Neural cell (in vitro differentiated cells): ENCODE data around the gene EHBP1. TPM values are rescaled to one million over a fixed set of nuclear protein-coding genes. Genes with fewer than 3 reads are reported as not detected.

Source experiments
- H2AFZ ChIP-seq: fragments of 200-600, 300-800 bp; sonication (generic), shearing (Covaris generic); 2 replicates; pipeline ENCODE4 v1.6.0; 2014; ENCODE audit warnings: low read depth, mild to moderate bottlenecking, antibody characterized with exemption, low read length, moderate library complexity
- H3F3A ChIP-seq: fragments of 200-600 bp; shearing (Covaris generic); 2 replicates; pipeline ENCODE4 v1.6.1; 2016; ENCODE audit warnings: mild to moderate bottlenecking, moderate library complexity, mixed read lengths, antibody characterized with exemption, low read length; ENCODE audit not compliant: insufficient read depth, poor library complexity, severe bottlenecking
- H3K27ac ChIP-seq: fragments of 200-600, 300-800 bp; sonication (generic), shearing (Covaris generic); 2 replicates; pipeline ENCODE4 v1.5.1; 2014; ENCODE audit warnings: mild to moderate bottlenecking, low read length, moderate library complexity
- H3K27me3 ChIP-seq: fragments of 300-800, 200-600 bp; sonication (generic), shearing (Covaris generic); 2 replicates; pipeline ENCODE4 v1.6.0; 2014; ENCODE audit warnings: mild to moderate bottlenecking, low read depth, low read length, moderate library complexity; ENCODE audit not compliant: insufficient read depth
- H3K36me3 ChIP-seq: fragments of 300-800, 200-600 bp; sonication (generic), shearing (Covaris generic); 2 replicates; pipeline ENCODE4 v1.5.1; 2014; ENCODE audit warnings: mild to moderate bottlenecking, antibody characterized with exemption, low read length, moderate library complexity; ENCODE audit not compliant: insufficient read depth
- H3K4me2 ChIP-seq: fragments of 300-800, 200-600 bp; sonication (generic), shearing (Covaris generic); 2 replicates; pipeline ENCODE4 v1.6.0; 2014; ENCODE audit warnings: mild to moderate bottlenecking, low read length
- H3K4me3 ChIP-seq: fragments of 300-800, 200-600 bp; sonication (generic), shearing (Covaris generic); 2 replicates; pipeline ENCODE4 v1.5.1; 2014; ENCODE audit warnings: mild to moderate bottlenecking, low read length, moderate library complexity
- H3K79me2 ChIP-seq: fragments of 200-600 bp; shearing (Covaris generic); replicated peaks from 2 replicates; pipeline ENCODE4 v1.6.0; 2014; ENCODE audit warnings: mild to moderate bottlenecking, low read length, moderate library complexity; ENCODE audit not compliant: insufficient read depth
- H3K9ac ChIP-seq: fragments of 300-800, 200-600 bp; sonication (generic), shearing (Covaris generic); 2 replicates; pipeline ENCODE4 v1.6.1; 2016; ENCODE audit warnings: mild to moderate bottlenecking, low read length, mixed read lengths
- H3K9me2 ChIP-seq: fragments of 200-600 bp; shearing (Covaris generic); 2 replicates; pipeline ENCODE4 v1.6.1; 2016; ENCODE audit warnings: mild to moderate bottlenecking, low read length, mixed read lengths; ENCODE audit not compliant: insufficient read depth
- H3K9me3 ChIP-seq: fragments of 200-600, 300-800 bp; sonication (generic), shearing (Covaris generic); 2 replicates; pipeline ENCODE4 v1.6.1; 2016; ENCODE audit warnings: mild to moderate bottlenecking, mixed run types, low read length, moderate library complexity, mixed read lengths
- H4K20me1 ChIP-seq: fragments of 200-600 bp; shearing (Covaris generic); 2 replicates; pipeline ENCODE4 v1.6.1; 2016; ENCODE audit warnings: mild to moderate bottlenecking, mixed run types; ENCODE audit not compliant: insufficient read depth
- CTCF ChIP-seq: fragments of 450-650 bp; IDR thresholded peaks from 2 replicates; pipeline ENCODE4 v1.5.1; 2014; ENCODE audit warnings: antibody characterized with exemption, mild to moderate bottlenecking, moderate library complexity; ENCODE audit not compliant: poor library complexity, severe bottlenecking
- EP300 ChIP-seq: fragments of 450-650 bp; conservative IDR thresholded peaks from 2 replicates; pipeline ENCODE4 v1.6.1; 2014; ENCODE audit warnings: antibody characterized with exemption, mild to moderate bottlenecking, moderate library complexity; ENCODE audit not compliant: poor library complexity, severe bottlenecking
- EZH2 ChIP-seq: fragments of 200-600, 300-800 bp; shearing (Covaris generic), sonication (generic); IDR thresholded peaks from 2 replicates; pipeline ENCODE4 v1.6.1; 2014; ENCODE audit warnings: antibody characterized with exemption, low read length, borderline replicate concordance, mild to moderate bottlenecking; ENCODE audit not compliant: insufficient read depth, poor library complexity, severe bottlenecking
- MXI1 ChIP-seq: fragments of 450-650 bp; conservative IDR thresholded peaks from 2 replicates; pipeline ENCODE4 v1.6.1; 2014; ENCODE audit warnings: antibody characterized with exemption, mild to moderate bottlenecking; ENCODE audit not compliant: poor library complexity, severe bottlenecking
- POLR2AphosphoS5 ChIP-seq: IDR thresholded peaks from 2 replicates; pipeline ENCODE4 v1.6.1; 2012
- RAD21 ChIP-seq: fragments of 450-650 bp; conservative IDR thresholded peaks from 2 replicates; pipeline ENCODE4 v1.6.1; 2014; ENCODE audit warnings: antibody characterized with exemption, mild to moderate bottlenecking, moderate library complexity
- REST ChIP-seq: IDR thresholded peaks from 2 replicates; pipeline ENCODE4 v1.6.1; 2012; ENCODE audit warnings: borderline replicate concordance
- SMC3 ChIP-seq: fragments of 450-650 bp; conservative IDR thresholded peaks from 2 replicates; pipeline ENCODE4 v1.6.1; 2014; ENCODE audit warnings: antibody characterized with exemption, mild to moderate bottlenecking, moderate library complexity; ENCODE audit not compliant: poor library complexity
- TAF1 ChIP-seq: IDR thresholded peaks from 2 replicates; pipeline ENCODE4 v1.6.1; 2012; ENCODE audit warnings: low read depth
- polyA plus RNA-seq: library from polyadenylated mRNA; depleted of rRNA; stranded (reverse); fragments of >200 nt; gene quantifications from 2 replicates; pipeline ENCODE4 v1.2.3, GENCODE V29; 2014

The EHBP1 gene
- polyA plus RNA-seq, 1 donor from 2014 or later = 52.6 TPM

- H3K36me3 ChIP-seq = no peaks in the 10 kb centered on the region
- no peaks in the 10 kb centered on the region for H3K27me3 ChIP-seq
- H4K20me1 ChIP-seq = no peaks in the 10 kb centered on the region
- H3K27ac ChIP-seq = no peak overlapping the region
- no peak overlapping the region for H3K4me2 ChIP-seq
- no peaks in the 10 kb centered on the region for H3K9me3 ChIP-seq
- no peaks in the 10 kb centered on the region for H3K9me2 ChIP-seq
- H3K79me2 ChIP-seq = no peaks in the 10 kb centered on the region
- TF ChIP-seq MXI1 (no peak), EZH2 (no peak), EP300 (no peak), CTCF (no peak), REST (no peak), POLR2AphosphoS5 (no peak), SMC3 (no peak)
- peak overlapping the region; percentile 3 for H3K4me3 ChIP-seq
- no peak overlapping the region for H2AFZ ChIP-seq
- no peak overlapping the region for H3K9ac ChIP-seq
- no peaks in the 10 kb centered on the region for H3F3A ChIP-seq
Measured at GRCh38 chr2:62686012-62686685, 19.4 kb upstream of the EHBP1 start.

GRCh38 chr2:62687636-62688035, 17.9 kb upstream of the EHBP1 start:
- no peak overlapping the region for H3K4me2 ChIP-seq
- H3K9me3 ChIP-seq = no peaks in the 10 kb centered on the region
- no peaks in the 10 kb centered on the region for H3K27me3 ChIP-seq
- H3K9ac ChIP-seq = no peak overlapping the region
- no peak overlapping the region for H3K27ac ChIP-seq
- H3K79me2 ChIP-seq = no peaks in the 10 kb centered on the region
- no peaks in the 10 kb centered on the region for H3K36me3 ChIP-seq
- no peaks in the 10 kb centered on the region for H4K20me1 ChIP-seq
- H3K9me2 ChIP-seq = no peaks in the 10 kb centered on the region
- H3K4me3 ChIP-seq = no peak overlapping the region
- no peaks in the 10 kb centered on the region for H3F3A ChIP-seq
- TF ChIP-seq EZH2 (no peak), CTCF (no peak), TAF1 (no peak), SMC3 (no peak), REST (no peak), POLR2AphosphoS5 (no peak), EP300 (no peak), MXI1 (no peak), RAD21 (no peak)
- H2AFZ ChIP-seq = no peak overlapping the region
